Epidermal melanocyte (primary cell): ENCODE results near the gene GPR34.
"Not testable (repeated sequence)": the region's sequence is repeated elsewhere in the genome, so short reads cannot be mapped to it uniquely, and the experiment has no call there.

ENCODE experiments used
- DNase-seq: peaks from one replicate; pipeline ENCODE4 v3.0.0; 2011; ENCODE audit warnings: low spot score; ENCODE audit not compliant: insufficient read length

GPR34 gene, protein sequence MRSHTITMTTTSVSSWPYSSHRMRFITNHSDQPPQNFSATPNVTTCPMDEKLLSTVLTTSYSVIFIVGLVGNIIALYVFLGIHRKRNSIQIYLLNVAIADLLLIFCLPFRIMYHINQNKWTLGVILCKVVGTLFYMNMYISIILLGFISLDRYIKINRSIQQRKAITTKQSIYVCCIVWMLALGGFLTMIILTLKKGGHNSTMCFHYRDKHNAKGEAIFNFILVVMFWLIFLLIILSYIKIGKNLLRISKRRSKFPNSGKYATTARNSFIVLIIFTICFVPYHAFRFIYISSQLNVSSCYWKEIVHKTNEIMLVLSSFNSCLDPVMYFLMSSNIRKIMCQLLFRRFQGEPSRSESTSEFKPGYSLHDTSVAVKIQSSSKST

GRCh38 chrX:41688835-41689234 lies at the start of gene GPR34:
TSS of gene GPR34 (plus strand) at chrX:41688973. CDS start at chrX:41695634, 6,661 bp downstream.
- DNase-seq: no peak

- DNase-seq: not testable (repeated sequence)
Measured at GRCh38 chrX:41646201-41646600, 42.6 kb upstream of the GPR34 start.

DNA sequence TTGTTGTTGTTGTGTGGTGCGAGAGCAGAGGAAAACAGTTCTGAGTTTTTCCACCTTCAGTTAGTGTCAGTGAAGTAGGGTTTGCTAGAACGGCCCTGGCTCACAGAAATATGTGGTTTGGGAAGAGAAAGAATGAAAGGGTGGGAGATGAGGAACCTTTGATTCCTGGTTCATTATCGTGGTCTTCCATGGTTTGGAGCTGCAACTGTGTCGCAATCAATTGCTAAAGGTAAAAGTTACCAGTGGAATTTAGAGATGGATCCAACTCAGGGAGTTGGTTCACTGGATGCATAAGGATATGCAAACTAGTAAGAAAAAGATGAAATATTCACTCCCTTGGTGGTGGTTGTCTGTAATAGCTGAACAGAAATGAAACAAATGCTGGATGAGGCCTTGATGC lies 35.6 kb upstream of the GPR34 start:
- DNase-seq: no peak

- DNase-seq: no peak
Measured at GRCh38 chrX:41655101-41655500, 33.7 kb upstream of the GPR34 start.

GRCh38 chrX:41655631-41656030 lies 33.1 kb upstream of the GPR34 start:
- DNase-seq: no peak

DNA sequence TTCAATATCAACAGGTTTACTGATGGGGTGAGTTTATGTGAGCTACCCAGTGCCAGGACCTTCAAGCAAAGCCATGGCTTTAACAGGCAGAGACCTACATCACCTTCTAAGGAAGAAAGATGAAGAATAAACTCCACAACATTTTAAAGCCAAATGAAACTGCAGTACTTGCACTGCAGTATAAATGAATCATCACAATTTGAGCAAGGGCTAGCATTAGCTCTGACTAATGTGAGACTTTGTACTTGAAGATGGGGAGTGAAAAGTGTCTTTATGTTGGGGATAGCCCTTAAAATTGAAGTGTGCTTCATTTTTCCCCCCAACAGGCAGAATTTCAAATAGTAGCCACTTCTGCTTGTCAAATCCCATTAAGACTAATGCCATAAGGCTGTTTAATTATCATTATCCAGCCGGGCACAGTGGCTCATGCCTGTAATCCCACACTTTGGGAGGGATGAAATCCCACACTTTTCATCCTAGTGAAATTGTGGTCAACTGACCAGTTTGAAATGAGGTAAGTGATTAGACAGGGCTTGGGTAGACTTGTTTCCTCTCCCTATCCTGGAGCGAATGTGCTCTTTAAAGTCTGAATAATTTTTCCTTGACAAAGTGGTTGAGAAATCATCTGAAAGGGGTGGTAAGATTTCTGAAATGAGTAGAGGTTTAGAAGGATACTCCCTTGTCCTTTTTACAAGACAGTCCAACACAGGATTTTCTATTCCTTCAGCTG lies 27.2 kb upstream of the GPR34 start:
- no peak for DNase-seq

GRCh38 chrX:41664375-41664901 lies 24.3 kb upstream of the GPR34 start:
- DNase-seq: no peak

DNA sequence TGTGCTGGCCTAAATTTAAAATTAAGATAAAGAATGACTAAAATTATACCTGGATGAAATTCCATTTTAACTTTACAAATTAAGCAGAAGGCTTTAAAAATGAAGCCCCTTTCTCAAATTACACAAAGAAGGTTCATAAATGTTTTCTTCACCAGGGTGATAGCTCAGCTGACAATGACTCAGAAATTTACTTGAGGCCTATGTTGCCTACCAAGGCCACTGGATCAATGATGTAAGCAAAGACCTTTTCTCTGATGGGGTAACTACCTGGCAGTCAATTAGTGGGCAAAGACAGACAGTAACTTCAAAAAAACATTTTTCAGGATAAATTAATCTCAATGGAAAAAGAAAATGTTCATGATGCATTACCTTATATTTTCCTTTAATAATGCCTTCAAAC lies 23.9 kb upstream of the GPR34 start:
- no peak for DNase-seq

- DNase-seq: no peak
Measured at GRCh38 chrX:41665686-41666085, 23.1 kb upstream of the GPR34 start.

- no peak for DNase-seq
Measured at GRCh38 chrX:41666251-41666650, 22.5 kb upstream of the GPR34 start.

DNA sequence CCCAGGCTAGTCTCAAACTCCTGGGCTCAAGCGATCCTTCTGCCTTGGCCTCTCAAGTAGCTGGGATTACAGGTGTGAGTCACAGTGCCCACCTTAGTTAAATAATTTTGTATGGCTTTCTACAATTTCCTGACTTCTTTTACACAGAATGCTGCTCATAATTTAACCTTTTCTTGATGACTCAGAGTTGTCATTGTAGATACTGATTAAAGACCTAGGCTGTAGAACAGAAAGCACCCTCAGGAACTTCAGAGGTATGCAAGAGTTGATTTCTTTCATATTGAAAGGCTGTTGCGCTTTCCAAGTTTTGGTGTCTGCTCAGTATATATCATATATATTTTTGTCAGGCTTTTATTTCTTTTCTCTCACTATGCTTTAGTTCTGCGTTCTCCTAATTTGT lies 21.1 kb upstream of the GPR34 start:
- DNase-seq: no peak

DNA sequence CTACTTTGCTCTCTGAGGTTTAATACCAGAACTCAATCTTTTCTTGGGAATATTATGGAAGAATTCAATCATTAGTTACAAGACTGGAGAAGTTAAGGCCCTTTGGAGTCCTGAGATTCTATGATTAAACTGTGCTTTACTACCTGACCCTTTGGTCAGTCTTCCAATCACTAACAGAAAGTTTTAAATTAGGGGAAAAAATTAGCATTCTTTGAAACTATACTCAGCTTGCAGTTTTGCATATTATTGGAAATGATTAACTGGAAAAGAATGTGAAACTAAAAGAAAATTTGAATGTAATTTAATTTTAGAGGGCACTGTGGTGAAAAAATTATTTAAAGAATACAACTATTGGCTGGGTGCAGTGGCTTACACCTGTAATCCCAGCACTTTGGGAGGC lies 18.7 kb upstream of the GPR34 start:
- DNase-seq: no peak

DNA sequence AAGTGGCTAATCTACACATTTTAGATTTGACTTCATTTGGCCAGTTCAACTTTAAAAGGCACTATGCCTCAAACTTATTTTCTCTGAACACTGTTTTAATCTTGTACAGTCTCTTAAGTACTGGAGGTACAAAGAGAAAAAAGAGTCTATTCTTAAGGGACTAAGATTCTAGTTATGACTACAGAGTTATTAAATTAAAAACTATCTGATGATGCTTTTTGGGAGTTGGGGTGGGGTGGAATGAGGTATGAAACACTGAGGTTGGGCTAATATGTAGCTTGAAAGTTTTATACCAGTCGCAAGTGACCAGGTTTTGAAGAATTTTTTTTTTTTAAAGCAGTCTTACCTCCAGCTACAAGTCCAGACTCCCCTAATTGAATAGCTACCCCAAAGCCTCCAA lies 17.7 kb upstream of the GPR34 start:
- no peak for DNase-seq

DNA sequence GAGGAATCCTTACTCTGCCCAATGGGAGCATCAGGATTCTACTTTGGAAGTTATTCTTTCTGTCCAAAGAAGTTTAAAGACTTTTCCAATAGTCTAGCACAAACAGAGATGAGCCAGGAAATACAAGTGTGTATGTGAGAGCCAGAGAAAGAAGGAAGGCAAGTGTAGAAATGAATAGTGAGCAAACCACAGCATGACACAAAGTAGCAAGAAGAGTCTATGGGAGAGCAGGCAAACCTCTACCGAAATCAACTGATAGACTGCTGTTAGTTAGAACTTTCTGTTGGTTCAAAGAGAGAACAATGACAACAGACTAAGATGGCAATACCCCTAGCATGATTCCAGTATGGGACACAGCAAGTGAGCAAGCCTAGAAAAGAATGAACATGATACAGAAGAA lies 16.1 kb upstream of the GPR34 start:
- DNase-seq: no peak

- not testable (repeated sequence) for DNase-seq
Measured at GRCh38 chrX:41676361-41676760, 12.4 kb upstream of the GPR34 start.

DNA sequence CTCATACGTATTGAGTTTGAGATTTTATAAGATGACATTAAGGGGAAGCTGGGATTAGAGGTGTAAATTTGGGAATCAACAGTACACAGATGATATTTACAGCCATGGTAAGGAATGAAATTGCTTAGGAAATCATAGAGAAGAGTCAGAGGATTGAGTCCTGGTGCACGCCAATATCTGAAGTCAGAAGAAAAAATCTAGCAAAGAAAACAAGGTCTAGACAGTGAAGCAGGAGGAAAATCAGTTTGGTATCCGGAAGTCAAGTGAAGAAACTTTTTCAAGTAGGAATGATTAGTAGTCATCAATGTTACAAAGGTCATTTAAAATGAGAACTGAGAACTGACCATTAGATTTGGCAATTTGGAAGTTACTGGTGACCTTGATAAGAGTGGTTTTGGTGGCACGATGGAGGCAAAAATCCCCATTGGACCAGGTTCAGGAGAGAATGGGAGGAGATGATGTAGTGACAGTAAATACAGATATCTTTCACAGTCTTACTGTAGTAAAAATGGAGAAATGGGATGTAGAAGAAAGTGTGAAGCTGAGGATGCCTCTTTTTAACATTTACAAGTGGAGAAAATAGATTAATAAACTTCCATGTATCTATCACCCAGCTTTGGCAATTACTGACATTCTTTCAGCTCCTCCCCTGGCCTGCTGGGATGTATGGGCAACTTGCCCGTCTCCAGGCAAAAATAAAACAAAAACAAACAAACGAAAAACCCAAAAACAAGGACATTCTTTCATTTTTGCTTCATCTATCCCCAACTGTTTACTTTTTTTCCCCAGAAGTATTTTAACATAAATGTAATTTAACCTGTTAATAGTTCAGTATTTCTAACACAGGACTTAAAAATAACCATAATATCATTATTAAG lies 11.4 kb upstream of the GPR34 start:
- DNase-seq: no peak

DNA sequence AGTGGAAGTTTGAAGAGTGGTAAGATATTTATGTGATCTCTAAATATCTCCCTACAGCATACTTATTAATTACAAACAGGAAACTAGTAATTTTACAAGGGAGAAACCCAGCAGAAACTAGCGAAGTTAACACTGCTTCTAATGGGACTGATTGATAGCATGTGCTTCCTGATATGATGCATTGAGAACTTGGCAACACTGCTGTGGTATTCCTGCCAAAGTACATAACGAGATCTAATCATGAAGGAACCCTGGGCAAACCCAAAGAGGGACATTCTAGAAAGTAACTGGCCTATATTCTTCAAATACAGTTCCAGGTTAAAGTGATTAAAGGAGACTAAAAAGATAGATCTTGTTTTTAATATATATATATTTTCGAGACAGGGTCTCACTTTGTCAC lies 4.6 kb upstream of the GPR34 start:
- DNase-seq: no peak

DNA sequence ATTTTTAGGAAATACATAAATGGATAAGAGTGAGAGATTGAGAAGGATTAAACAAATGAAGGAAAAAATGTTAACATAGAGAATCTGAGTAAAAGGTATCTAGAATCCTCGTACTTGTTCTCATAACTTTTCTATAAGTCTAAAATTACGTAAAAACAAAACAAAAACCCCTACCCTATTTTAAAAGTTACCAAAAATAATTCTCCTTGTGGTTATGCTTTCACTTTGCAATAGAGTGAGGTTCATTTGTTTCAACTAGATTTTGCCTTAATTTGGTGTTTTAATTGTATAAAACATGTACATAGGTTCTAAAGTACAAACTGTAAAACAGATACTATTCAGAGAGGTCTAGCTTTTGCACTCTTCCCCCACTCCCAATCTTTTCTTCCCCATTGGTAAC lies 3.8 kb upstream of the GPR34 start:
- no peak for DNase-seq

- no peak for DNase-seq
Measured at GRCh38 chrX:41686788-41687187, 2.0 kb upstream of the GPR34 start.

GRCh38 chrX:41688156-41688555 lies 617 bp upstream of the GPR34 start:
- DNase-seq: no peak

GRCh38 chrX:41689711-41690110 lies 938 bp downstream of the GPR34 start:
- DNase-seq: no peak
